ENCODE data around the gene EZR. TPM values are rescaled to one million over a fixed set of nuclear protein-coding genes. Genes with fewer than 3 reads are reported as not detected.

Gene EZR
- total and polyA plus RNA-seq, 10 of the 15 experiments (the other 5 are each of a cell fraction or from before 2014, with no cell fraction given): 79.1 to 282 (median 161) TPM

DNA sequence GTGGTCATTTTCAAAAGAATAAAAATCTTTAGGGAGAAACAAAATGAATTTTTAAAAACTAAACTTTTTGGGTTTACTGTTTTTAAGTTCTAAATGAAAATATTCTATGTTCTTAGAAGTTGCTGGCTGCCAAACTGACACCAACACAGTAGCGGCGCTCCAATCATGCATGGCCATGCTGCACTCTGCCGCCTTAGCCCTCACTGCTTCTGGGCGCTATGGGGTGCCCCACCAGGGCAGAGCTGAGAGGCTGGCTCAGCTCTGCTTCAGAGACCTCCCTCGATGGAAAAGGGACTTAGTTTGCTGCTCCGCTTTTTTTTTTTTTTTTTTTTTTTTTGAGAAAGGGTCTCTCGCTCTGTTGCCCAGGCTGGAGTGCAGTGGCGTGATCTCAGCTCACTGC lies 20.9 kb downstream of the EZR start:
- Histone ChIP-seq H3K9me3 (replicated peaks; ENCODE audit: control insufficient read depth, insufficient read depth, low read length) (no peaks in the 10 kb centered on the region; the same call in 2 of the 3 replicates), H4K20me1 (ENCODE audit: control insufficient read depth, insufficient read depth) (peaks cover 13% of the 10 kb centered on the region), H3K36me3 (ENCODE audit: control insufficient read depth in 2 of 2, insufficient read depth in 2 of 2, low read length in 1 of 2) (peaks cover 1 to 15% of the 10 kb centered on the region in 2 experiments; a peak in 3 of 4 replicates), H2AFZ (ENCODE audit: control insufficient read depth, low read depth, low read length) (no peak overlapping the region), H3K27ac (ENCODE audit: control insufficient read depth, insufficient read depth) (no peak overlapping the region; the same call in 1 of the 2 replicates), H3K4me1 (ENCODE audit: control insufficient read depth, insufficient read depth, low read length) (peaks cover 66% of the 10 kb centered on the region), H3K4me3 (no peak overlapping the region), H3K9ac (ENCODE audit: control insufficient read depth, insufficient read depth, low read length) (no peak overlapping the region), H3K27me3 (replicated peaks in 1 of 2; ENCODE audit: control insufficient read depth in 2 of 2, insufficient read depth in 2 of 2, low read length in 1 of 2) (no peaks in the 10 kb centered on the region), H3K79me2 (ENCODE audit: control insufficient read depth, insufficient read depth, low read length) (peaks cover 96% of the 10 kb centered on the region), H3K4me2 (ENCODE audit: control insufficient read depth, insufficient read depth) (peak overlapping the region; percentile 35; the same call in 1 of the 2 replicates)
- TF ChIP-seq TAF1 (IDR thresholded peaks at IDR 0.05; ENCODE audit: borderline replicate concordance, low read depth, low read length): no peak
- TF ChIP-seq HDAC6 (IDR thresholded peaks at IDR 0.05; ENCODE audit: unreplicated experiment): no peak
- TF ChIP-seq JUNB (IDR thresholded peaks at IDR 0.05): no peak
- no peak for TF ChIP-seq SUZ12 (IDR thresholded peaks at IDR 0.05; ENCODE audit: unreplicated experiment)
- TF ChIP-seq, protein P1, sequence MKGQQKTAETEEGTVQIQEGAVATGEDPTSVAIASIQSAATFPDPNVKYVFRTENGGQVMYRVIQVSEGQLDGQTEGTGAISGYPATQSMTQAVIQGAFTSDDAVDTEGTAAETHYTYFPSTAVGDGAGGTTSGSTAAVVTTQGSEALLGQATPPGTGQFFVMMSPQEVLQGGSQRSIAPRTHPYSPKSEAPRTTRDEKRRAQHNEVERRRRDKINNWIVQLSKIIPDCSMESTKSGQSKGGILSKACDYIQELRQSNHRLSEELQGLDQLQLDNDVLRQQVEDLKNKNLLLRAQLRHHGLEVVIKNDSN (IDR thresholded peaks at IDR 0.05; ENCODE audit: borderline replicate concordance, extremely low read length, insufficient read depth, low read depth, low read length): no peak
- TF ChIP-seq POLR2AphosphoS5 (IDR thresholded peaks at IDR 0.05; ENCODE audit: low read length): 0 out of 2 replicates have a peak, but pooled peaks have one; percentile 26
- no peak for TF ChIP-seq FOS (IDR thresholded peaks at IDR 0.05; ENCODE audit: borderline replicate concordance, extremely low read depth, insufficient read length)
- ATAC-seq (0 out of 3 replicates have a peak, but pooled peaks have one; percentile 12), FAIRE-seq (no peak), DNase-seq (ENCODE audit: low read depth, low spot score) (no peak)
- ChIA-PET POLR2A (interaction anchor here (0.6 to 4.5 kb wide), 7 partner anchors 10 to 148 kb away, joined by 3 to 21 read pairs (median 6); no protein-coding TSS in a partner anchor), SMC1A (ENCODE audit: uncharacterized antibody, unreplicated experiment) (interaction anchor here (0.6 to 7.5 kb wide), 8 partner anchors 9 to 998 kb away, joined by 3 to 73 read pairs (median 4); no protein-coding TSS in a partner anchor), RAD21 (ENCODE audit: unreplicated experiment) (interaction anchor here (0.6 to 8.6 kb wide), 11 partner anchors 9 to 290 kb away, joined by 3 to 65 read pairs (median 5); no protein-coding TSS in a partner anchor), CTCF (interaction anchor here (0.5 to 11.4 kb wide), 6 partner anchors 9 to 570 kb away, joined by 4 to 127 read pairs (median 25); no protein-coding TSS in a partner anchor)
- no TSS peak for BruUV-seq (replicated peaks)
- intact Hi-C loops (cut with micrococcal nuclease; ENCODE audit: unreplicated experiment) (no loop called here), in situ Hi-C loops (cut with MboI) (loop anchor here (5.0 kb wide), 1 partner anchor 169 kb away; no protein-coding TSS in a partner anchor)
- 7% methylated on average over 7 of the region's 8 CpGs for WGBS (ENCODE audit: insufficient coverage, insufficient replicate concordance, low lambda C conversion rate, missing lambda C conversion rate)
